BLaER1 treated with 17β-estradiol and CSF1 and Interleukin-3, amounts not matched to agents 10 nM and 100 nM (cell line): ENCODE data around the gene SCML2.
"Not testable (repeated sequence)": the region's sequence is repeated elsewhere in the genome, so short reads cannot be mapped to it uniquely, and the experiment has no call there.

ENCODE experiments used
- H3K27ac ChIP-seq, 11 experiments: shearing (Covaris generic); formaldehyde crosslinking; 2 replicates each; pipeline ENCODE4 v1.8.1; 2022
- H3K27me3 ChIP-seq, 11 experiments: shearing (Covaris generic); formaldehyde crosslinking; 2 replicates each; pipeline ENCODE4 v1.8.1; 2022
- H3K36me3 ChIP-seq, 11 experiments: shearing (Covaris generic); formaldehyde crosslinking; 2 replicates each; pipeline ENCODE4 v1.8.1; 2022
- H3K4me1 ChIP-seq, 10 experiments: shearing (Covaris generic); formaldehyde crosslinking; 2 replicates each; pipeline ENCODE4 v1.8.1; 2022
- H3K4me2 ChIP-seq, 11 experiments: shearing (Covaris generic); formaldehyde crosslinking; 2 replicates each; pipeline ENCODE4 v1.8.1; 2022
- H3K4me3 ChIP-seq, 10 experiments: shearing (Covaris generic); formaldehyde crosslinking; 2 replicates each; pipeline ENCODE4 v1.8.1; 2022
- H3K9ac ChIP-seq, 11 experiments: shearing (Covaris generic); formaldehyde crosslinking; 2 replicates each; pipeline ENCODE4 v1.8.1; 2022
- H3K9me3 ChIP-seq, 11 experiments: shearing (Covaris generic); formaldehyde crosslinking; replicated peaks in 1 of 11; 2 replicates each; pipeline ENCODE4 v1.8.1; 2022
- H4K20me1 ChIP-seq, 11 experiments: shearing (Covaris generic); formaldehyde crosslinking; 2 replicates each; pipeline ENCODE4 v1.8.1; 2022
- Cebpa-rat ChIP-seq, 11 experiments: shearing (Covaris generic); IDR thresholded peaks; 2 replicates each; pipeline ENCODE4 v1.8.1; 2022

SCML2 gene

DNA sequence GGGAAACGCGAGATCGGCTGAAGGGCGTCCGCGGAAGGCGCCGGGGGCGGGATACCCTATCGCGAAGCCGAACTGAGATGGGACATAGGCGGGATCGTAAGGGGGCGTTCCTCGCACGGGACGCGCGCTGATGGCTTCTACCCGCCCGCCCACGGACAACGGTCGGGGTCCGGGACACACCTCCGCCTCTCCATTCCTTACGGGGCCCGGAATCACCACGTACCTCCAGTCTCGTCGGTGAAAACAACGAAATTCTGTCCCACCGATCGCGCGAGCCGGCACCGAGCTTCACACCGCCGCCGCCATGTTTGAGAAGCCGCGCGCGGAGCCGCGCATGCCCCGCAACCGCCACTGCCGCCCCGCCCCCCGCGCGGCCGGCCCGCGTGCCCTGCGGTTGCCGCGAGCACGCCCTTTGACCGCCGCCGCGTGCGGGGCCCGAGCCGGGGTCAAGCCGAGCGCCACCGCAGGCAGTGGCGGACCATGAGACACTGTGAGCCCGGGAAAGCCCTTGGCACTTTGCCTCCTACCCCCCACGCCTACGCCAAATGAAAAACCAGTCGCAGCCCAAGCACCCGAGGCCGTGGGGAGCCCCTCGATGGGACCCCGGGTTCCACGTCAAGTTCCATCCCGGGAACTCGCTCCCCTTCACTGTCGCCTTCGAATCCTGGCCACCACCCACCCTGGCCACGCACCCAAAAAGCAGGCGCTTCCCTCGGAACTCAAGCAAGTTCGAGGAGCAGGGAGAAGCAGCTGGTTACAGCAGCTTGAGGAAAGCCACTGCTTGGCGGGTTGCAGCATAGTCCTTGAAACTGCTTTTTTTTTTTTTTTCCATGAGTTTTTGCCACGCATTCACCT, at the start of gene SCML2:
Gene SCML2, minus strand, starts transcription at position 320 of the 855 bp plus-strand sequence. CDS start 20,617 bp downstream, outside the sequence.
- no peak for TF ChIP-seq Cebpa-rat (IDR thresholded peaks at IDR 0.05)
- peaks cover 69 to 95% (median 88%) of the 10 kb centered on the region in 11 experiments for H3K27me3 ChIP-seq
- H3K9me3 ChIP-seq, result peaks cover 0 to 11% (median 0%) of the 10 kb centered on the region in 11 experiments; a peak in 3 of 22 replicates
- H3K36me3 ChIP-seq, result no peaks in the 10 kb centered on the region
- peak within 1 kb of the TSS; percentile 71 to 87 (median 77) for H3K4me2 ChIP-seq
- peaks cover 0 to 38% (median 0%) of the 10 kb centered on the region in 11 experiments; a peak in 7 of 22 replicates for H4K20me1 ChIP-seq
- H3K4me3 ChIP-seq, result peak within 1 kb of the TSS; percentile 59 to 77 (median 70)
- H3K27ac ChIP-seq, result peak within 1 kb of the TSS in 10 of 11 experiments; percentile 51 to 82 (median 82); a peak in 21 of 22 replicates
- peak within 1 kb of the TSS; percentile 71 to 84 (median 80); a peak in 21 of 22 replicates for H3K9ac ChIP-seq
- H3K4me1 ChIP-seq, result peaks cover 10 to 42% (median 24%) of the 10 kb centered on the region in 10 experiments; a peak in 16 of 20 replicates

DNA sequence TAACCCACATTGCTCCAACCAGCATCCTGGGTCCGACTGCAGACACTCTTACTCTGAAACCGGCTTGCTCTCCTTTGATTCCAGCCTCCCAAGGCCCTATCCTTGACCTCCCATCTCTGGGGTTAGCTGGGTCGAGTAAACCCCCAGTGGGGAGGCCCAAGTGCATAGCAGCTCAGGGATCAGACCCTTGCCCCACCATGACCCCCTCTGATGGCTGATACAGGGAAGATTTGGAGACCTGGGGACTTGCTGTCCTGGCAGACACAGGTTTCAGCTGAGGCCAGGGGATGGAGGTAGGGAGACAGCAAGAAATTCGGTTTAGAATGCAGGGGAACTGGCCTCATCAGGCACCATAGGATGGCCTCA, 47.3 kb upstream of the SCML2 start:
- no peak for TF ChIP-seq Cebpa-rat (IDR thresholded peaks at IDR 0.05)
- Histone ChIP-seq H3K9me3 (peaks cover 0 to 7% (median 0%) of the 10 kb centered on the region in 11 experiments; a peak in 2 of 22 replicates), H3K4me3 (no peak overlapping the region), H3K36me3 (no peaks in the 10 kb centered on the region), H3K27me3 (peaks cover 26 to 88% (median 68%) of the 10 kb centered on the region in 11 experiments; a peak in 21 of 22 replicates), H3K27ac (no peak overlapping the region), H4K20me1 (no peaks in the 10 kb centered on the region; a peak in 1 of 22 replicates), H3K4me2 (no peak overlapping the region), H3K9ac (no peak overlapping the region), H3K4me1 (no peaks in the 10 kb centered on the region)

DNA sequence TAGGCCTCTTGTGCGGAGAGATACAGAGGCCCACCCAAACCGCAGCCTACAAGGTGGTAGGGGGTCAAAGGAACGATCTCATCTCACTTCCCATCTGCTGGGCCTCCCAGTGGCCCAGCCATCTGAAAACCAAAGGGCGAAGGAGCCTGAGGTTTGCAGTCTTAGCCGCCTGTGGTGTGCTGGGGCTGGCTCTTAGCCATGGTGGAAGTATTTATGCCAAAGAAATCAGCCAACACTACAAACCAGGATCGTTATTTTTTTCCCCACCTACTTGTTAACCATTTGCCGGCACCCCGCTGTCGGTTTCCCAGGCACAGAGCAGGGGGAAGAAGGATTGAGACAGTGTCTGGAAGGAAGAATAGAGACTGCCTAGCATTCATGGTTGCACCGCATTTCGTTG, 40.0 kb upstream of the SCML2 start:
- H3K27me3 ChIP-seq, result peaks cover 15 to 64% (median 51%) of the 10 kb centered on the region in 11 experiments; a peak in 20 of 22 replicates
- H3K36me3 ChIP-seq, result no peaks in the 10 kb centered on the region
- 0 out of 22 replicates have a peak, but pooled peaks cover 0 to 5% (median 0%) of the 10 kb centered on the region in 11 experiments for H4K20me1 ChIP-seq
- no peaks in the 10 kb centered on the region for H3K9me3 ChIP-seq
- TF ChIP-seq Cebpa-rat (IDR thresholded peaks at IDR 0.05), result no peak
- no peak overlapping the region for H3K4me2 ChIP-seq
- H3K4me1 ChIP-seq, result no peaks in the 10 kb centered on the region
- H3K9ac ChIP-seq, result no peak overlapping the region
- H3K4me3 ChIP-seq, result no peak overlapping the region
- no peak overlapping the region for H3K27ac ChIP-seq

DNA sequence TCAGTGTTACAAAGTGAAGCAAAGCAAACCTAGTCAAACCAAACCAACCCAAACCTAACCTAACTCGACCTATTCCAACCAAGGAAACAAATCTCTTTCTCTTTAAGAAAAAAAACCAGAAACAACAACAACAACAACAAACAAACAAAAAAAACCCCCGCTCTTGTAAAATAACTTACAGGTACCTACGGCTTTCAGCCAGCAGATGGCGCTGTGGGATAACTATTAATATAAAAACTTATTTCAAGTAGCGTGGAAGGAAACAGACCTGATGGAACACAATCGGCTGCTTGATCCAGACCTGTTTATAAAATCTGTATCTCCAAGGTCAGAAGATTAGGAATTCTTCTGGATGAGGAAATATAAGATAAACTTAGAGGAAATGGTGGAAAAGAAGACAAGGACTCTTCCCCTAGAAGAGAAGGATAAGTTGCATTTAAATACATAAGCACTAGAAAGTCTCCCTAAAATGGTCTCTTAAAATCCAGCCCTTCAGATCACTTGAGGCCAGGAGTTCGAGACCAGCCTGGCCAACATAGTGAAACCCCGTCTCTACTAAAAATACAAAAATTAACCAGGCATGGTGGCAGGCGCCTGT, 36.6 kb upstream of the SCML2 start:
- H3K4me2 ChIP-seq, result no peak overlapping the region
- no peaks in the 10 kb centered on the region for H3K4me1 ChIP-seq
- H3K9me3 ChIP-seq, result no peaks in the 10 kb centered on the region
- H3K36me3 ChIP-seq, result no peaks in the 10 kb centered on the region
- H3K27ac ChIP-seq, result no peak overlapping the region
- TF ChIP-seq Cebpa-rat (IDR thresholded peaks at IDR 0.05), result no peak
- H3K9ac ChIP-seq, result no peak overlapping the region
- no peak overlapping the region for H3K4me3 ChIP-seq
- peaks cover 22 to 52% (median 45%) of the 10 kb centered on the region in 11 experiments; a peak in 21 of 22 replicates for H3K27me3 ChIP-seq
- H4K20me1 ChIP-seq, result peaks cover 0 to 6% (median 0%) of the 10 kb centered on the region in 11 experiments; a peak in 3 of 22 replicates

DNA sequence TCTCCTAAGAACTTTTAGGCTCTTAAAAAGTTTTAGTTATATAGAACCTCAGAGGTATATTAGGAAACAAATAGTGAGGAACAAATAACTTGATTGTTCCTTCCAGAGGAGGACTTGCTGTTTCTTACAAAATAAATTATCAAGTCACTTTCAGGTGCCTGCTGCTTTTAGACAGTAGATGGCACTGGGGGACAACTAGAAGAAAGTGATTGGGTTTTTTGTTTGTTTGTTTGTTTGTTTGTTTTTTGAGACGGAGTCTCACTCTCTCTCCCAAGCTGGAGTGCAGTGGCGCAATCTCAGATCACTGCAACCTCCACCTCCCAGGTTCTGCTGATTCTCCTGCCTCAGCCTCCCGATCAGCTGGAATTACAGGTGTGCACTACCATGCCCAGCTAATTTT, 35.5 kb upstream of the SCML2 start:
- Histone ChIP-seq H3K4me1 (no peaks in the 10 kb centered on the region), H3K9ac (no peak overlapping the region), H3K27ac (no peak overlapping the region), H3K4me3 (no peak overlapping the region), H3K4me2 (no peak overlapping the region), H3K27me3 (peaks cover 17 to 44% (median 37%) of the 10 kb centered on the region in 11 experiments; a peak in 21 of 22 replicates), H3K9me3 (no peaks in the 10 kb centered on the region), H4K20me1 (peaks cover 0 to 6% (median 0%) of the 10 kb centered on the region in 11 experiments; a peak in 3 of 22 replicates), H3K36me3 (no peaks in the 10 kb centered on the region)
- TF ChIP-seq Cebpa-rat (IDR thresholded peaks at IDR 0.05), result no peak

DNA sequence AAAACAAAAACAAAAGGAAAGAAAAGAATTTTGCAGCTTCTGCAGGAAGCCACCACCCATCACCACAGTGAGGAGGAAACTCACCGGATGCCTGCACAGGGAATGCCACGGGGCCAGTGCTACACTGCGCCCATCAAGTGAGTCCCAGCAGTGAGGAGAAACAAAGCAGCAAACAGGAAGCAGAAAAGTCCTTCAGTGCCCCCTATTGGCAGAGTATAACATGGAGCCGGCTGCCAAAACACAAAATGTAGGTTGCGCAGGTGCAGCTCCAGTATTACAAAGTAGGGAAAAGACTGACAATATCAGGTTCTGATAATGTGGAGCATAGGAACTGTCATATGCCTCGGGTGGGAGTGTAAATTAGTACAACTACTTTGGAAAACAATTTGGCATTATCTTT, 23.3 kb upstream of the SCML2 start:
- Histone ChIP-seq H3K4me1 (no peaks in the 10 kb centered on the region), H3K27me3 (peaks cover 59 to 91% (median 80%) of the 10 kb centered on the region in 11 experiments), H3K9ac (no peak overlapping the region), H4K20me1 (no peaks in the 10 kb centered on the region), H3K4me3 (no peak overlapping the region), H3K4me2 (no peak overlapping the region), H3K36me3 (no peaks in the 10 kb centered on the region), H3K27ac (no peak overlapping the region), H3K9me3 (no peaks in the 10 kb centered on the region)
- no peak for TF ChIP-seq Cebpa-rat (IDR thresholded peaks at IDR 0.05)

DNA sequence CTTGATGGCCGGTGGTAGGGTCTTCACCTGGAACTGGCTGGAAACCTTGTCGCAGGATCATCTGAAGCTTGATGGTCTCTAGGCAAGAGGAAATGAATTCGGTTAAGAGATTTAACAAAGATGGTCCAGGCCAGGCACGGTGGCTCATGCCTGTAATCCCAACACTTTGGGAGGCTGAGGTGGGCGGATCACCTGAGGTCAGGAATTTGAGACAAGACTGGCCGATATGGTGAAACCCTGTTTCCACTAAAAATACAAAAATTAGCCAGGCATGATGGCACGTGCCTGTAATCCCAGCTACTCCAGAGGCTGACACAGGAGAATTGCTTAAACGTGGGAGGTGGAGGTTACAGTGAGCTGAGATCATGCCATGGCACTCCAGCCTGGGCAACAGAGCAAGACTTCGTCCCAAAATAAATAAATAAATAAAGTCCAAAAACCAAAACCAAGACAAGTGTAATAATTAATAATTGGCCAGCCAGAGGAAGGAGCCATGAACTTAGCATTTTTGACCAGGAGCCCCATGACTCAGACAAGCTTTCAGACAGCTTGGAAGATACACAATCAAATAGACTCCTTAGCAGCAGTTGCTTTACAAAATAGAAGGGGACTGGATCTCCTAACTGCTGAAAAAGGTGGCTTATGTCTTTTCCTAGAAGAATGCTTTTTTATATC, 20.8 kb upstream of the SCML2 start:
- not testable (repeated sequence) for H3K4me2 ChIP-seq, H3K9ac ChIP-seq, H3K4me1 ChIP-seq, H4K20me1 ChIP-seq, H3K9me3 ChIP-seq, H3K4me3 ChIP-seq, H3K27ac ChIP-seq, H3K36me3 ChIP-seq
- H3K27me3 ChIP-seq, result peaks cover 62 to 97% (median 89%) of the 10 kb centered on the region in 11 experiments

DNA sequence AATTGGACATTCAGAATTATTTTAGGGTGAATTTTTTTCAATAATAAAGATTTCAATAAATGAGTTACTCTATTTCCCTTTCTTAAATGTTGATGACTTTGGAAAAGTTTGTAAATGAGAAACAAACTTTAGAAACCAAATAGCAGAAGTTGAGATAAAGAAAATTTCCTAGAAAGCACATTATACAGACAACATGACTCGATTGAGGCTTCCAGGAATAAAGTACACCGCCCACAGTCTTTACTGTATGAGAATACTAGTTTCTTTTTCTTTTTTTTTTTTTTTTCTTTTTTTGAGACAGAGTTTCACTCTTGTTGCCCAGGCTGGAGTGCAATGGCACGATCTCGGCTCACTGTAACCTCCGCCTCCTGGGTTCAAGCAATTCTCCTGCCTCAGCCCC, 14.6 kb upstream of the SCML2 start:
- not testable (repeated sequence) for H3K27ac ChIP-seq, H3K4me3 ChIP-seq, H3K9ac ChIP-seq, H3K4me1 ChIP-seq, H4K20me1 ChIP-seq, H3K36me3 ChIP-seq, H3K9me3 ChIP-seq
- Histone ChIP-seq H3K4me2 (0 out of 22 replicates have a peak overlapping the region, but pooled peaks of 1 of the 11 experiments have one; percentile 5), H3K27me3 (peaks cover 76 to 100% (median 94%) of the 10 kb centered on the region in 11 experiments)

DNA sequence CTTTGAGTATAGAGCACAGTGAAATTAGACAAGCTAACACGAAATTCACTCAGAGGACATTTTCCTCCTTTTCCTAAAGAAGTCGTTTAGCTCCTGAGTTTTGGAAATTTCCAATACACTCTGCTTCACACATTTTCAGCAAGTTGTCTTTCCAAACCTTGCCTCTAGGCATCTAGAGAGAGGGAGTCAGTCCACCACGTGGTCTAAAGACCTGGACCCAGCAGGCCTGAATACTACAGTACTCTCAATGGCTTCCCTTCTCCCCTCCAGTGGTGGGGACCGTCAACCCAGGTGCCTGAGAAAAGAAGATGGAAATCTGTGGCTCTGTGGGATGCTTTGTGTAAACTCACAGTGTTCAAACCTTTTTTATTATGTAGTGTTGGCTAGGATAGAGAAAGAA, 13.9 kb upstream of the SCML2 start:
- no peak for TF ChIP-seq Cebpa-rat (IDR thresholded peaks at IDR 0.05)
- H3K4me2 ChIP-seq, result no peak overlapping the region
- peaks cover 0 to 6% (median 0%) of the 10 kb centered on the region in 10 experiments; a peak in 1 of 20 replicates for H3K4me1 ChIP-seq
- no peak overlapping the region for H3K27ac ChIP-seq
- H4K20me1 ChIP-seq, result peaks cover 0 to 3% (median 0%) of the 10 kb centered on the region in 11 experiments; a peak in 4 of 22 replicates
- peaks cover 75 to 100% (median 95%) of the 10 kb centered on the region in 11 experiments for H3K27me3 ChIP-seq
- H3K9ac ChIP-seq, result no peak overlapping the region
- H3K9me3 ChIP-seq, result no peaks in the 10 kb centered on the region
- no peak overlapping the region for H3K4me3 ChIP-seq
- no peaks in the 10 kb centered on the region for H3K36me3 ChIP-seq
